GM19099 (cell line): ENCODE data around the gene MSN.

Source experiments
- POLR2A ChIP-seq: IDR thresholded peaks from 3 replicates; pipeline ENCODE4 v1.6.1; 2011; ENCODE audit warnings: low read depth; ENCODE audit not compliant: insufficient read length; ENCODE audit errors: extremely low read depth

MSN gene

DNA sequence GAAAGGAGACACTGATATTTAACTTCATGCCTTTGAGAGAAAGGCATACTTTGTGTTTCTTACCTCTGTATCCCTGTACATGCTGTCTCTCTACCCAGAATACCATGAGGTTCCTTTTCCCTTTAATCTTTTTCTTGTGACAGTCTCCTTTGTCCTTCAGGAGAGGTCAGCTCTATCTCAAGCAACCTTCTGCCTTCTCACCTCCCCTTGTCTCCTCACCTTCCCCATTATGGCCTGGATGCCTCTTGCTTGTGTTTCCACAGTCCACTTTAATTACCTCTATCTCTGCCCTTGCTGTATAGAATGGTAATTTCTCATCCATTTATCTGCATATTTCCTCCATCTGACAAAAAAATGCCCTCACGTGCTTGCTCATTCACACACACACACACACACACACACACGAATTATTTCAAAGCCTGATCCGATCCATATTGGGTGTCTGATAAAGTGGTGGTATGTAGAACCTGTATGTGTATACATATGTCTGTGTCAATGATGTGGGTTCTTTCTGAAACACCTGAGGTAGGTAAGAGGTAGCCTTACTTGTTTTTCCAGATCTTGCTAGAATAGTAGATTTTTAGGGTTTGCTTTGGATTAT lies 28.5 kb downstream of the MSN start:
- no peak for TF ChIP-seq POLR2A

DNA sequence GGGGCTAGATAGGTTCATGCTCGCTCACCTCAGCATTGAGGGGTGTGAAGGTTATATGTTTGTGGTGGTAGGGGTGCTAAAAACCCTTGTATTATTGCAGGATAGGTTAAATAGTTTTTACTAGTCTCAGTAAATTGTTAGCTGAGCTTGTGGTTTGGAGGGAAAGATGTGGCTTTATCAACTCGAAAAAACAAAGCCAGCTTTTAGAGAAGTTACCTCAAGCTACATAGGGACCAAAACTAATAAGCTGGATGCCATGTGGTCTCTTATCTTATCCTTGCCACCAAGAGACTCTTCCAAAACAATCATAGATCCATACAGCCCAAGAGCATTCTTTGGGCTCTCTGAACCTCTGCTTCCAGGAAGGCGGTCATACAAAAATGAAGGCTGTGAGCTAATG lies 29.2 kb downstream of the MSN start:
- TF ChIP-seq POLR2A = no peak

DNA sequence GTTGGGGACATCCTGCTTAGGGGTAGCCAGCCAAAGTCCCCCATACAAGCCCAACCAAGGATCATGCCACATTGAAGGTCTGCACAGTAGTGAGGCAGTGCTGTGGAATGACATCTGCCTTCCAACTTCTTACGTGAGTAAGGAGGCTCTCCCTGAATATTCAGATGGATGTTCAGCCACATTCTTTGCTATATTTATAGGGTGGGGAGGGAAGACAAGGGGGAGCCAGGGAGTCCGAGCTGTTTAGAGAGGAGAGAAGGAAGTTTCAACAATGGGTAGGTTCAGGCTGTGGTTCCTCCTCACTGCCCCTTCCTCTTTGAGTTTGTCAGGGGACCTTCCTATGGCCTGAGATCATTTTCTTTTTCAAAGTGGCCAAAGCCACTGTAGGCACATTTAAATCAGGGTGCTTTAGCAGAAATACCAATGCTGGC lies 29.8 kb downstream of the MSN start:
- no peak for TF ChIP-seq POLR2A

DNA sequence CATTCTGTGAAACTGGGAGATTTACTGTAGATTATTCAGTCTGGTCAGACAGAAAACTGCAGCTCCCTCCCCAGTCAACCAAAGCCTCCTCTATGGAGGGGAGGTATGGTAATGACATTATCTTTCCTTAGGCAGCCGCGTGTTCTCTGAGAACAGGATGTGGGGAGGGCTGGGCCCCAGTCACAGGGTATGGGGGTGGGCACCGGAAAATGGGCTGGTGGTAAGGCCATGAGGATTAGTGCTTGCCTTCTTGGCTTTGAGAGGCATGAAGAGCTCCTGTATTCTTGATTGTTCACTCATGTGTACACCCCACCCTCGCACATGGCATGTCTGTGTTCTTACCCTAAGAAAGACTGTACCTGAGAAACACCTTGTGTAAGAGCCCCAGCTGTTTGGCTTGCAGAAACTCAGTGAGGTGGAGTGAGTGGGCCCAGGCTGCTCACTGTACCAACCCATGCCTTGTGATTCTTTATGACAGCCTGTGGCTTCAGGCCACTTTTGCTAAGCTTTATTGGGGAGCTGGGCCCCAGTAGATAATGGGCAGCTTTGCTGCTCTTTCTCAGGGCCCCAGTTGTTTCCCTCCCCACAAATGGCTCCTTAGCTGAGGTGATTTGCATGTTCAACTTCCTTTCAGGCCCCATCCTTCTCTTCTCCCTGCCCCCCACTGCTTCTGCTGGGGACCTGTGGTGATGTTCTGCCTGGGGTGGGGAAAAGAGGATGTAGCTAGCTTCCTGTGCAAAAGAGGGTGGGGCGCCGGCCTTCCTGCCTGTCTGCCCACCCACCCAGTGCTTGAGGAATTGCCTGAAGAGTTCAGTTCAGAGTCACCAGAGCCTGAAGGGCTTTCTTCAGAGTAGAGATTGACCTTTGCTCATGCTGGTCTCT lies 30.7 kb downstream of the MSN start:
- TF ChIP-seq POLR2A = peak; percentile 24

DNA sequence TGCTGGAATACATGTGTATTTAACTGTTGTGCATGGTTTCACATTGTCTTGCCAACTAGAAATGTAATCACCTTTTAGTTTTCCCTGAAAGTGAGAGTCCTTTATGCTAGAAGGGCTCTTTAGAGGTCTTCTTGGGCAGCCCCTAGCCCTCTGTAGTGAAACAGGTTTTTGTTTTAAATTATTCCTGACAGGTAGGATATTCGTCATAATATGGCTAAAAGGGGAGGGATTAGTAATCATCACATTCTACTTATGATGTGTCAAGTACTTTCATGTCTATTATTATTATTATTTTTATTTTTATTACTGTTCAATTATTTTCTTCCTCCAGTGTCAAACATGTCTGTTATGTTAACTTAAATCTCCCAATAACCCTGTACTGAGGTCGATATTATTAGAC lies 35.5 kb downstream of the MSN start:
- no peak for TF ChIP-seq POLR2A

DNA sequence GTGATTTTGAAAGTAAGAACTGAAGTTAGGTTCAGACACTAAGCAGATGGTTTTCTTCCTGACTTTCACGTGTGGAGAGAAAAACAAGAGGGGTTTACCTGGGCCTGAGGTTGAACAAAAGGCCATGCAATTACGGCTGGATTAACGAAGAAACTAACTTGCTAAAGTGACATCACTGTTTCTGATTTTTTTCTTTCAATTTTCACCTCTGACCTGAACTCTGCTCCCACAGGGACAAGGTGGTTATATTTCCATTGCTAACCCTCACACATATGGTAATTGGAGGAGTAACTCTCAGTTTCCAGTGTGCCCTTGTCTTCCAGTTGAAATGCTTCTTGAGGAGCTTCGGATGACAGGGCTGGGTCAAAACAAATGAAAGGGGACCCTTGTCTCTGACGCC lies 38.0 kb downstream of the MSN start:
- no peak for TF ChIP-seq POLR2A

DNA sequence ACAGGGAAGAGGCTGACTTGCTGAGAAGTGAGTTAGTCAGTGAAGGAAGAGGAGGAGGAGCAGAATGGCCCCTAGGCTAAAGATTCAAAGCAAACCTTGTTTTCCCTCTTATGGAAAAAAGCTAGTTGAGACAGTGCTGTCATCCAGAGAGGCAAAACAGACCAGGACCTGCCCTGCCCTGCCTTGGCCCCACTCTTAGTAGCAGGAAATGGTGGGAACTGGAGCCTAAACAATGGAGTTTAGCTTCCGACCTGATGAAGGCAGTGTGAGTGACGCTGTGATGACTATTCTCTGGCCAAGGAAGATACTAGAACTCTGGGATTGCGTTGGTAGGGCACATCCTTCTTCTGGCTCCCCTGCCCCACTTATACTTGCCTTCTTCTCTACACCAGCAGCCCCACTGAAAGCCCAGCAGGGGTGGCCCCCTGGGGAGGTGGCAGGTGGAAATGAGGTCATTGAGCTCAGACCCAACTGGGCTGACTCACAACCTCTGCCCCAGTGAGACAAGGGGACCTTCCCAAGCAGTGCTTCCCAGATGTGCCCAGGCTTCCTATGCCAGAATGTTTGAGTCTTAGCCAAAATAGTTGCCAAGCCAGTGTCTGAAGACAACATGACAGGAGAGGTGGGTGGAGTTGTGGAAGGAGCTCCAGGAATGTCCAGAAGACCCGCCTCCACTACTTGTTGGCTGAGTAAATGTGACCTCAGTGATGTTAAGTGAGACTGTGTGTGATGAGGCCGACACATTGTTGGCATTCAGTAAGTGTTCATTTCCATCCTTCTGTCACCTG lies 38.8 kb downstream of the MSN start:
- TF ChIP-seq POLR2A = no peak

DNA sequence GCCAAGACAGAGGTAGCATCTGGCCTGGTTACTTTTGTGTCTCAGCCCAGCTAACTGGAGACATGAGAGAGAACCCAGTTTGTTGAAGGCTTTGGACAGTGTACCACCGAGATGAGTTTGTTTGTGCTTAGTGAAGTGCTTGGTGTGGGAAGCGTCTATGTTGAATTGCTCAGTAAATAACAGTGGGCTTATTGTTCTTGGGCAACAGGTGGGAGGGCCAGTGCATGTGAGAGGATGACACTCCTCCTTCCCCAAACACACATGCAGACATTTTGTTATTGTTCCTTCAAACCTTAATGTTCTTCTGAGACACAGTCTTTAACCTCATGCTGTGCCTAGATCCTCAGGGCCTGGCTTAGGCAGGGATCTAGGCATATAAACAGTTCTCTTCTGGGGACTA lies 39.7 kb downstream of the MSN start:
- TF ChIP-seq POLR2A = no peak

DNA sequence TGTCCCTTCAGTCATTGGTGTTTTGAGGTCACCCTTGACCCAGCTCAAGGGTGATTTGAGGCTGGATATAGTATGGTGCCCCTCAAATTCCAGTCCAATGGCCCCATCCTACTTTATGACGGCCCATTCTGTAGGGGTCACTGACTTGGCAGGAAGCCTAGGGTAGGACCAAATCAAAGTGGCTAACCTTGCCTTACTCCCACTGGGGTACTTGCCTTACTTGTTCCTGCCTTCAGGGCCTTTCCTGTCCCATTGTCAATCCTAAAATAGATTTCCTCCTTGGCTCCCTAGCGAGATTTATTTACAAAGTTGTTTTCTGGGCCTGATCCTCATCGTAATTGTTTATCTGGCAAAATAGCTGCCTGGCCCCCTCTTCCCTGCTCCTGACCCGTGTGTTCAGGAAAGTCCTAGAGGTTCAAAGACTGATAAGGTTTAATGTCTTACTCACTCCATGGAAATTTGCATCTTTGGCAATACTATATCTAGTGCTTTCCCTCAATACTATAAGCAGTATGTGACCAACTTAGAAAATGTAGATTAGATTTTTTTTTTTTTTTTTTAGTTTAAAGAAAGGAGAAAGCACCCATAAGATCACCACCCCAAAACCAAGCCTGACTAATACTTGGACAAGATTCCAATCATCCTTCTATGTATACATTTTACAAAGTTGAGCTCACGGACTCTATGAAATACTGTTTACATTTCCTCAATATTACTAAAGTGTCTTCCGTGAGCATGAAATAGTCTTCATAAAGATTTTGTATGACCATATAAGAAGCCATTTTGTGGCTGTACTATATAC lies 44.8 kb downstream of the MSN start:
- no peak for TF ChIP-seq POLR2A

DNA sequence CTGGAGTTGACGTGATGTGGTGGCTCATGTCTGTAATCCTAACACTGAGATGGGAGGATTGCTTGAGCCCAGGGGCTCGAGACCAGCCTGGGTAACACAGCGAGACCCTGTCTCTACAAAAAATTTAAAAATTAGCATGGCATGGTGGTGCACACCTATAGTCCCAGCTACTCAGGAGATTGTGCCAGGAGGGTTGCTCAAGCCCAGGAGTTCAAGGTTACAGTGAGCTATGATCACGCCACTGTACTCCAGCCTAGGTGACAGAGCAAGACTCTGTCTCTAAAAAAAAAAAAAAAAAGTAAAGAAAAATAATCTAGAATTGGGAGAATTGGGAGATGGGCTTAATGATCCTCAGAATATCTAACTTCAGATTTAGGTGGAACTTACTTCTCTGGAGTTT lies 51.1 kb downstream of the MSN start:
- TF ChIP-seq POLR2A = no peak

DNA sequence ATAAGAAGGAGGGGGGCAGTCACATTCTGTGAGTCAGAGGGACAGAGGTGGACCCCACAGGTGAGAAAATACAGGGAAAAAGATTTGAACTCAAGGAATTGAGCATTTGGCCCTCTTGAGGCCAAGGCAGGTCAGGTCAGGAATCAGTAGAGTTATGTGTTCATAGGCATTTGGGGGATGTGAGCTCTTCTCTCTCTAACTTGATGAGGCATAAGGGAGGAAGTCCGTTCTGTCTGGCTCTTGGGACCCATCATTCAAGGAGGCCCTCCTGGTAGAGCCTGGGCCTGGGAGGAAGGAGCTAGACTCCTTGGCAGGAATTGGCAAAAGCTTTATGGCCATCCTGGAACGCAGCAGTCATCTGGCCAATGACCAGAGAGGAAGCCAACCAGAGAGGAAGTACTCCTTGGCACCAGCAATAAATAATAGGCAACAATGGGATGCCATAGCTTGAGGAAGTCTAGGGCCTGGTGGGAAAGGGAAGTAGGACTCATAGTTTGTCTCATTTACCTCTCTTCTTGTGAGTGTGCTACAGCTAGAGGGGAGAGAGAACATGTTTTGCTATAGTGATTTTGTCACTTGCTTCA lies 53.0 kb downstream of the MSN start:
- no peak for TF ChIP-seq POLR2A

DNA sequence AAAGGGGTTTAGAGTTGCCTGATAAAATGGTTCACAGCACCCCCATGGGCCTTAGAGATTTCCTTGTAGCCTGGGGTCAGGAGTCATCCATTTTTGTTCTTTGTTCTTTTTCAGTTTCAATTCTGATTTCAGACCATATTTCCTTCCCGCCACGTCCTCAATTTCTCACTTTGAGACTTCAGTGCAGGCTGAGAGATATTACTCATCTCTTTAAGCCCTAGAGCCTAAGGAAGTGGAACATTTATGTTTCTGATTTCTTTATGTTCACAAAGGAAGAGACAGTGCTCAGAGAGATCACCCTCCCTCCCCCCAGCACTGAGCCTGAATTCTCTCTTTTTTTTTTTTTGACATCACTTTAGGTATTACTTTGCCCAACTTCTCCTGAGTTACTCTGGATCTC lies 56.3 kb downstream of the MSN start:
- no peak for TF ChIP-seq POLR2A

DNA sequence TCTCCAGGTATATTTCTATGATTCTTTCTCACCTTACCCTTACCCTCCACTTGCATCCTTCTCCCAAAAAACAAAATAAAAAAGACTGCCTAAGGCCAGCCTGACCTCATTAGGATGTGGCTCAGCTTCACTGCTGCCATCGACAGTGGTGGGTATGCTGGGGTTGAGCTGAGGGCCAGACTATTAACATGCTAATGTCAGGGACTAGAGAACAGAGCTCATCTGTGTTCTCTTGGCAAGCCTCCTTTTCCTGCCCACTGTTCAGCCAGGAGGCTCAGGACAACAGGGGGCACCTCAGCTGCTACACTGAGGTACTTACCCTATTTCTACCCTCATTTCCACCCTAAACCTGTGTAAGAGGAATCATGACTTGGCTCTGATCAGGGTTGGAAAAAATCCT lies 59.3 kb downstream of the MSN start:
- TF ChIP-seq POLR2A = no peak

DNA sequence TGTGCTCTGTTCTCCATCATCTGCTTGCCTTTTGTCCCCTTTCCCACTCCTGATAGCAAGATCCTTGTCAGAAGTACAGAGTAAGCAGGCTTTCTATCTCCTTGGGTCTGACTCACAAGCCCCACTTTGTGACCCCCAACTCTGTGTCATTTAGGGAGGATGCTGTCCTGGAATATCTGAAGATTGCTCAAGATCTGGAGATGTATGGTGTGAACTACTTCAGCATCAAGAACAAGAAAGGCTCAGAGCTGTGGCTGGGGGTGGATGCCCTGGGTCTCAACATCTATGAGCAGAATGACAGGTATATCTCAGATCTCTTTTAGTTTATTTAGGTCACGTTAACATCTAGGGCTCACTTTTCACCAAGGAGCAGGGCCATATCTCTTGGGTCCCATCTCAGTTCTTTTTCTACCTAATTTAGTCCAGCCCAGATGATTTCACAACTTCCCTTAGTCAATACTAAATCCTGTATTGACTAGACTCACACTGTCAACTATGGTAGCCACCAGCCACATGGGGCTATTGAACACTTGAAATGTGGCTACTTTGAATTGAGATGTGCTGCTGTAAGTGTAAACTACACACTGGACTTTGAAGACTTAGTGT lies 64.3 kb downstream of the MSN start:
- no peak for TF ChIP-seq POLR2A
